Common myeloid progenitor, CD34-positive (primary cell): ENCODE results near the gene PRELP.
"Not testable (repeated sequence)": the region's sequence is repeated elsewhere in the genome, so short reads cannot be mapped to it uniquely, and the experiment has no call there.

Experiments
- CTCF ChIA-PET: fragments of 350-600 bp; sonication (Branson Sonifier 250); formaldehyde crosslinking; loops from one replicate; lab custom pipeline; 2021; ENCODE audit warnings: antibody characterized with exemption; lab: Charles Lee
- POLR2A ChIA-PET: fragments of 350-600 bp; sonication (Branson Sonifier 250); formaldehyde crosslinking; loops from one replicate; lab custom pipeline; 2021; ENCODE audit warnings: antibody characterized with exemption; lab: Charles Lee
- DNase-seq, 3 donors: peaks; one replicate each; pipeline versions ENCODE4 v3.0.0 to v3.0.0-alpha.2; 2013
- H3K27ac ChIP-seq, 2 experiments: 1 replicate in 1 of 2; 2 replicates in 1 of 2; pipeline ENCODE4 v1.7.0; 2013; ENCODE audit warnings: inconsistent platforms in 2 of 2, low read length in 2 of 2, mild to moderate bottlenecking in 2 of 2, low read depth in 1 of 2, moderate library complexity in 1 of 2; ENCODE audit not compliant: severe bottlenecking in 2 of 2, insufficient read depth in 1 of 2, poor library complexity in 1 of 2
- H3K27me3 ChIP-seq, 5 experiments: replicated peaks in 2 of 5; 1 replicate in 3 of 5; 2 replicates in 2 of 5; pipeline versions ENCODE4 v1.6.1 to v1.7.0; 2013; ENCODE audit warnings: low read length in 4 of 5, mild to moderate bottlenecking in 2 of 5, moderate library complexity in 2 of 5, inconsistent platforms in 1 of 5; ENCODE audit not compliant: insufficient read depth in 5 of 5, control insufficient read depth in 4 of 5
- H3K36me3 ChIP-seq, 4 experiments: 1 replicate in 2 of 4; 2 replicates in 2 of 4; pipeline versions ENCODE4 v1.6.1 to v1.7.0; 2013; ENCODE audit warnings: low read length in 3 of 4, control low read depth in 1 of 4, mild to moderate bottlenecking in 1 of 4; ENCODE audit not compliant: control insufficient read depth in 4 of 4, insufficient read depth in 4 of 4
- H3K4me1 ChIP-seq, 4 experiments: 1 replicate in 3 of 4; 2 replicates in 1 of 4; pipeline versions ENCODE4 v1.6.1 to v1.7.1; 2013; ENCODE audit warnings: low read length in 3 of 4, mild to moderate bottlenecking in 3 of 4, control low read depth in 1 of 4, inconsistent platforms in 1 of 4, moderate library complexity in 1 of 4; ENCODE audit not compliant: control insufficient read depth in 4 of 4, insufficient read depth in 4 of 4; ENCODE audit errors: control extremely low read depth in 1 of 4
- H3K4me3 ChIP-seq, 7 experiments: 1 replicate in 4 of 7; 2 replicates in 3 of 7; pipeline versions ENCODE4 v1.5.1 to v1.7.0; 2013; ENCODE audit warnings: mild to moderate bottlenecking in 7 of 7, low read length in 6 of 7, moderate library complexity in 6 of 7, inconsistent platforms in 2 of 7, low read depth in 2 of 7, control low read depth in 1 of 7; ENCODE audit not compliant: insufficient read depth in 4 of 7, control insufficient read depth in 1 of 7; ENCODE audit errors: extremely low read depth in 1 of 7
- H3K9me3 ChIP-seq, 5 experiments: 1 replicate in 4 of 5; 2 replicates in 1 of 5; pipeline versions ENCODE4 v1.6.1 to v1.7.1; 2013; ENCODE audit warnings: low read length in 4 of 5, mild to moderate bottlenecking in 2 of 5, inconsistent platforms in 1 of 5, low read depth in 1 of 5, moderate library complexity in 1 of 5; ENCODE audit not compliant: control insufficient read depth in 4 of 5, insufficient read depth in 2 of 5; ENCODE audit errors: control extremely low read depth in 1 of 5
- WGBS: methylation state at CpG from one replicate; pipeline ENCODE4 v1.1.5; 2013; ENCODE audit not compliant: insufficient coverage; 5-methylcytosine and 5-hydroxymethylcytosine counted together

The PRELP gene

DNA sequence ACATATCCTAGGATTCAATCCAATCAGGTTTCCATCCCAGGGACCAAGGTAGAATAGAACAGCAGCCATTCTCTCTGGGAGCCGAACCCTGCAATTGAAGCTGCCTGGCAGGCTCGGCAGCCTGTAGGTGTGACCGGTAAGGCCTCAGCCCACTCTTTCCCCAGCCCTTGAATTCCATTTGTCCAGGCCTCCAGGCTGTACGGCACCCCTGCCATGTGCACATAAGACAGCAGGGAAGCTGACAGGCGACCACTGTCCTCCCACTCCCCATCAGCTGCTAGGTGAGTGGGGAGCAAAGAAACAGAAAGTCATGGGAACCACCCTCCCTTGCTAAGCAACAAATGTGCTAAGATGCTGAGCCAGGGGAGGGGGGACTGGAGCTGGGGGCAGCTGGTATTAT lies 41.3 kb downstream of the PRELP start:
- Histone ChIP-seq H3K4me3 (no peak overlapping the region), H3K27ac (no peak overlapping the region), H3K36me3 (no peaks in the 10 kb centered on the region), H3K9me3 (no peaks in the 10 kb centered on the region), H3K4me1 (peaks cover 0 to 14% (median 13%) of the 10 kb centered on the region in 4 experiments), H3K27me3 (no peaks in the 10 kb centered on the region)
- no peak for DNase-seq
- 63% methylated on average over 3 of the region's 5 CpGs for WGBS
- ChIA-PET POLR2A (no interaction called here), CTCF (interaction anchor here (1.1 to 1.5 kb wide), 3 partner anchors 11 to 28 kb away, joined by 3 read pairs; no protein-coding TSS in a partner anchor)

- H3K27ac ChIP-seq, result no peak overlapping the region
- ChIA-PET POLR2A (no interaction called here), CTCF (interaction anchor here (0.9 to 2.8 kb wide), 3 partner anchors 10 to 185 kb away, joined by 3 to 9 read pairs (median 4); no protein-coding TSS in a partner anchor)
- DNase-seq, result no peak
- WGBS, result 97% methylated on average over 10 of the region's 11 CpGs
- no peak overlapping the region for H3K4me3 ChIP-seq
- no peaks in the 10 kb centered on the region for H3K9me3 ChIP-seq
- H3K36me3 ChIP-seq, result no peaks in the 10 kb centered on the region
- H3K27me3 ChIP-seq, result no peaks in the 10 kb centered on the region
- H3K4me1 ChIP-seq, result peaks cover 0 to 13% (median 12%) of the 10 kb centered on the region in 4 experiments
Measured at GRCh38 chr1:203517426-203518110, 42.0 kb downstream of the PRELP start.

DNA sequence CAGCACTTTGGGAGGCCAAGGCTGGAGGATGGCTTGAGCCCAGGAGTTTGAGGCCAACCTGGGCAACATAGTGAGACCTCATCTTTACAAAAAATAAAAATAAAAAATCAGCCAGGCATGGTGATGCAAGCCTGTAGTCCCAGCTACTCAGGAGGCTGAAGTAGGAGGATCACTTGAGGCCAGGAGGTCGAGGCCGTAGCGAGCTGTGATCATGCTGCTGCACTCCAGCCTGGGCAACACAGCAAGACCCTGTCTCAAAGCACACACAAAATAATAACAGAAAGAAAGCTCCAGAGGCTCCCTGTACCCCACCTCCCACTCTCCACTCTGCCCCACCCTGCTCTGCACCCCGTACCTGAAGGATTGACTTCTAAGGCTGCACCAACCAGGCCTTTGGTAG lies 42.5 kb downstream of the PRELP start:
- no CpG with 5 or more reads among the region's 4 CpGs for WGBS
- H3K4me3 ChIP-seq, H3K27ac ChIP-seq, POLR2A ChIA-PET, H3K4me1 ChIP-seq, DNase-seq, H3K27me3 ChIP-seq, H3K36me3 ChIP-seq, H3K9me3 ChIP-seq: not testable (repeated sequence)
- CTCF ChIA-PET, result interaction anchor here (0.9 to 2.8 kb wide), 4 partner anchors 10 to 184 kb away, joined by 3 to 9 read pairs (median 4); no protein-coding TSS in a partner anchor

DNA sequence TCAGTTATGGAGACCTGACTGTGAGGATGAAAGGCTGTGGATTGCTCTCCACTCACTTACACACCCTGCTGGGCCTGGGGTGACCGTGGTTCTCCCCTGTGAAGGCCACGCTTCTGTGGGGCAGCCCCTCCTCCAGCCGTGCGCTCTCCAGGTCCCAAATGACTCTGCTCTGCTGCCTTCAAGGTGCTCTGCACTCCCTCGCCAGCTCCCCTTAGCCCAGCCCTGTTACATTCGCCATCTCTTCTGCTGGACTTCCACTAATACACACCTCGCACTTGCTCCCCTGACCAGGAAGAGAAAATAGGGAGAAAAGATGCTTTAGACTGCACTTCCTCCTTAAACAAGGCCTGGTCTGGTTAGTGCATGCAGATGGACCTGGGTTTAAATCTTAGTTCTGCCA lies 42.9 kb downstream of the PRELP start:
- CTCF ChIA-PET, result interaction anchor here (1.8 to 2.8 kb wide), 2 partner anchors 10 to 184 kb away, joined by 4 to 9 read pairs; no protein-coding TSS in a partner anchor

DNA sequence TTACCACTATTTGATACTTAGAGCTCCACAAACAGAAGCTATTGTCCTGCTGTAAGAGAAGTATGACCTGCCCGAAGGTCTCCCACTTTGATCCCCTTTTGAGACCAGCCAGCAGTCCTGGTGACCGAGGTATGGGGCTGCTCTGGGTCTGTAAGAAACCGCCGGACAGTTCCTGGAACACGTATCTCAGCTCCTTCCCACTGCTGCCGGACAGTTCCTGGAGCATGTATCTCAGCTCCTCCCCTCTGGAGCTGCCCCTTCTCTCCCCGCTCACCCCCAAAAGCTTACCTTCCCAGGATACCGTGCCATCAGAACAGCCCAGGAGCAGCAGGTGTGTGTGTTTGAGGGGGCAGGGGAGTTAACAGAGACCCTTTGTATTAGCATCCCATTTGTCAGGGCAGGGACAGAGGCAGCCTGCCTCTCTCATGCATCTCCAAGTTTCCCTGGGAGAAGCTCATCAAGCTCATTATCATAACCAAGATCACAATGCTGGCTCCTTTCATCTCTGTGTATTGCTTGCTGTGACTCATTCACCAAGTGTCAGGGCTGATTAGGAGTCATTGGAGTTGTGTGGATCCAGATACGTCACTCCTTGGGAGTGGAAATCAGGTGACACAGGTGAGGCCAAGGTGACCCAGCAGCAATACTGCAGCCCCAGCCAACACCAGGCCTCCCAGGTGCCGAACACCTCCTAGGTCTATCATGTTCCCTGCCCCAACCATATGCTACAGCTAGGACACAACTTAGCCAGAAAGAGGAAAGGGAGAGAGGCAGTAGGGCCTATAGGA lies 43.6 kb downstream of the PRELP start:
- Histone ChIP-seq H3K4me3 (no peak overlapping the region), H3K9me3 (no peaks in the 10 kb centered on the region), H3K27ac (no peak overlapping the region), H3K4me1 (peaks cover 0 to 5% (median 1%) of the 10 kb centered on the region in 4 experiments), H3K27me3 (no peaks in the 10 kb centered on the region), H3K36me3 (no peaks in the 10 kb centered on the region)
- POLR2A ChIA-PET, result no interaction called here
- no peak for DNase-seq
- CTCF ChIA-PET, result interaction anchor here (1.8 to 2.8 kb wide), 2 partner anchors 9 to 183 kb away, joined by 4 to 9 read pairs; no protein-coding TSS in a partner anchor
- WGBS, result 98% methylated on average over 8 of the region's 10 CpGs

More for the DNA sequence above, 42.9 kb downstream of the PRELP start:
- POLR2A ChIA-PET, result no interaction called here
- Histone ChIP-seq H3K9me3 (no peaks in the 10 kb centered on the region), H3K27me3 (no peaks in the 10 kb centered on the region), H3K4me3 (no peak overlapping the region), H3K4me1 (peaks cover 0 to 5% (median 3%) of the 10 kb centered on the region in 4 experiments), H3K27ac (no peak overlapping the region), H3K36me3 (no peaks in the 10 kb centered on the region)
- DNase-seq, result no peak
- 93% methylated on average over 4 of the region's 7 CpGs for WGBS

GRCh38 chr1:203519896-203520295 lies 44.3 kb downstream of the PRELP start:
- ChIA-PET POLR2A (no interaction called here), CTCF (interaction anchor here (1.8 to 2.8 kb wide), 2 partner anchors 9 to 182 kb away, joined by 4 to 9 read pairs; no protein-coding TSS in a partner anchor)
- H3K27me3 ChIP-seq, result no peaks in the 10 kb centered on the region
- no peak overlapping the region for H3K4me3 ChIP-seq
- DNase-seq, result no peak
- H3K4me1 ChIP-seq, result peaks cover 0 to 5% (median 1%) of the 10 kb centered on the region in 4 experiments
- no peak overlapping the region for H3K27ac ChIP-seq
- no peaks in the 10 kb centered on the region for H3K9me3 ChIP-seq
- WGBS, result 97% methylated on average over 6 of the region's 6 CpGs
- no peaks in the 10 kb centered on the region for H3K36me3 ChIP-seq
